Measurements from ENCODE around the gene ARHGAP26. TPM values are rescaled to one million over a fixed set of nuclear protein-coding genes. Genes with fewer than 3 reads are reported as not detected.

Gene ARHGAP26
- polyA plus RNA-seq, 1 donor (not counting 4 experiments of a cell fraction or from before 2014, with no cell fraction given), result 3.9 TPM

DNA sequence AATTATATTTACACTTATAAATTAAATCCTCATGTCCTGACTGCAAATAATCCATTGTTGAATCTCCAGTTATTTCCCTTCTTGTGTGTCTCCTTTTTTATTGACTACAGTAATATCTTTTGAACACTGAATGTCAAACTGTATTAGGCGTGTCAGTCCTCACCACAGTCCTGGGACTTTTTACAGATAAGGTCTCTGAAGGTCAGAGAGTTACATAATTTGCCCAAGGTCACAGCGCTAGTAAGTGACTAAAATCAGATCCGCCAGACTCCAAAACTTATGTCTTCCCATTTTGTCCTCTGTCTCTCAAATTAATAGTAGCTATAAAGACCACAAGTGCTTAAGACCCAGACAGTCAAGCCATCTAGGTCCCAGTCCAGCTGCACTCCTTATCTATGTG, 359.0 kb downstream of the ARHGAP26 start:
- DNase-seq (ENCODE audit: low read depth, low spot score) (no peak), FAIRE-seq (no peak)
- Histone ChIP-seq H3K9me3 (ENCODE audit: control insufficient read depth, low read depth, low read length) (no peaks in the 10 kb centered on the region), H3K27ac (ENCODE audit: control insufficient read depth, insufficient read depth, low read length) (no peak overlapping the region), H4K20me1 (ENCODE audit: control insufficient read depth, extremely low read depth, insufficient read depth, low read length) (no peaks in the 10 kb centered on the region), H3K4me2 (ENCODE audit: control insufficient read depth, extremely low read depth, insufficient read depth, low read depth, low read length) (no peak overlapping the region), H3K79me2 (ENCODE audit: control insufficient read depth, insufficient read depth, low read length) (no peaks in the 10 kb centered on the region), H3K4me1 (ENCODE audit: control insufficient read depth, extremely low read depth, insufficient read depth, low read length) (peaks cover 5% of the 10 kb centered on the region), H3K36me3 (ENCODE audit: control insufficient read depth in 2 of 2, extremely low read depth in 1 of 2, insufficient read depth in 2 of 2, low read length in 2 of 2) (no peaks in the 10 kb centered on the region), H3K27me3 (ENCODE audit: control insufficient read depth, extremely low read depth, insufficient read depth, low read length) (no peaks in the 10 kb centered on the region), H3K9me1 (ENCODE audit: control insufficient read depth, extremely low read depth, insufficient read depth, low read length) (no peaks in the 10 kb centered on the region), H2AFZ (ENCODE audit: control insufficient read depth, low read length) (no peak overlapping the region), H3K4me3 (ENCODE audit: control insufficient read depth in 2 of 3, extremely low read depth in 1 of 3, insufficient read depth in 2 of 3, low read depth in 1 of 3, low read length in 3 of 3) (no peak overlapping the region), H3K9ac (ENCODE audit: control insufficient read depth, extremely low read depth, insufficient read depth, low read length) (no peak overlapping the region)
- TF ChIP-seq, protein P1, sequence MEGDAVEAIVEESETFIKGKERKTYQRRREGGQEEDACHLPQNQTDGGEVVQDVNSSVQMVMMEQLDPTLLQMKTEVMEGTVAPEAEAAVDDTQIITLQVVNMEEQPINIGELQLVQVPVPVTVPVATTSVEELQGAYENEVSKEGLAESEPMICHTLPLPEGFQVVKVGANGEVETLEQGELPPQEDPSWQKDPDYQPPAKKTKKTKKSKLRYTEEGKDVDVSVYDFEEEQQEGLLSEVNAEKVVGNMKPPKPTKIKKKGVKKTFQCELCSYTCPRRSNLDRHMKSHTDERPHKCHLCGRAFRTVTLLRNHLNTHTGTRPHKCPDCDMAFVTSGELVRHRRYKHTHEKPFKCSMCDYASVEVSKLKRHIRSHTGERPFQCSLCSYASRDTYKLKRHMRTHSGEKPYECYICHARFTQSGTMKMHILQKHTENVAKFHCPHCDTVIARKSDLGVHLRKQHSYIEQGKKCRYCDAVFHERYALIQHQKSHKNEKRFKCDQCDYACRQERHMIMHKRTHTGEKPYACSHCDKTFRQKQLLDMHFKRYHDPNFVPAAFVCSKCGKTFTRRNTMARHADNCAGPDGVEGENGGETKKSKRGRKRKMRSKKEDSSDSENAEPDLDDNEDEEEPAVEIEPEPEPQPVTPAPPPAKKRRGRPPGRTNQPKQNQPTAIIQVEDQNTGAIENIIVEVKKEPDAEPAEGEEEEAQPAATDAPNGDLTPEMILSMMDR (optimal IDR thresholded peaks at IDR 0.05 in 1 of 3, IDR thresholded peaks at IDR 0.05 in 1 of 3, conservative IDR thresholded peaks at IDR 0.05 in 1 of 3; ENCODE audit: extremely low read depth in 1 of 3, insufficient read depth in 2 of 3, low read length in 3 of 3), result no peak
- no peak for TF ChIP-seq EZH2 (IDR thresholded peaks at IDR 0.05; ENCODE audit: low read length)
- dilution Hi-C loops (cut with MboI; ENCODE audit: extremely low pct_ligation_motif_present, low sequenced_read_pairs), result no loop called here

DNA sequence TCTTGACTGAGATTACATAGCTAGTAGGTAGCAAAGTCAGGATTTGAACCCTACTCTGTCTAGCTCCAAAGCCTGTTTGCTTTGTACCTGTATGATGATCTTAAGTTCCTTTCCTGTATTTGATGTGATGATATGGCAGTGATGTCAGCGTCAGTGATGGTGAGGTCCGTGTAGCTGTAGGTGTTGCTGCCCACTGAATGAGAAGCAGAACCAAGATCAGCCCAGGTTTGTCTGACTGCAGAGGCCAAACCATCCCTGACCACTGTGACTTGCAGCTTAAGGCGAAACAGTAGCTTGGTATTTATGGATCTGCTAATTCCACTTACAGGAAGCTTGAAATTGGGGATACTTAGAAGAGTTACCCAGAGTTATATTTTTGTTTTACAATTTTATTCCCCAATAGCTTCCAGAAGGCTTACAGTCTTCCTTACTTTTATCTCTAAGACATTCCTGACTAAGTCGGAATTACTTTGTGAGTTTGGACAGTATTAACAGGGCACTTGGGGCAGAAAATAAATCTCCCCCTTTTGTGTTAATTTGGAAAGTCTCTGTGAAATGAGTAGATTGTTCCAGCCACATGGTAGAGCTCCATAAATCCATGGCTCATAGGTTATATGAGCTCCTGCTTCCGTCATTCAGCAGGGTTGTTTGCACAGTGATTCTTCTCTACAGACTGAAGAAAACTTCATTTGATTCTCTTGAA, 359.9 kb downstream of the ARHGAP26 start:
- Histone ChIP-seq H3K9ac (ENCODE audit: control insufficient read depth, extremely low read depth, insufficient read depth, low read length) (no peak overlapping the region), H3K4me1 (ENCODE audit: control insufficient read depth, extremely low read depth, insufficient read depth, low read length) (peaks cover 13% of the 10 kb centered on the region), H3K27ac (ENCODE audit: control insufficient read depth, insufficient read depth, low read length) (no peak overlapping the region), H3K9me1 (ENCODE audit: control insufficient read depth, extremely low read depth, insufficient read depth, low read length) (no peaks in the 10 kb centered on the region), H3K4me2 (ENCODE audit: control insufficient read depth, extremely low read depth, insufficient read depth, low read depth, low read length) (no peak overlapping the region), H3K4me3 (ENCODE audit: control insufficient read depth in 2 of 3, extremely low read depth in 1 of 3, insufficient read depth in 2 of 3, low read depth in 1 of 3, low read length in 3 of 3) (no peak overlapping the region), H3K9me3 (ENCODE audit: control insufficient read depth, low read depth, low read length) (no peaks in the 10 kb centered on the region), H3K36me3 (ENCODE audit: control insufficient read depth in 2 of 2, extremely low read depth in 1 of 2, insufficient read depth in 2 of 2, low read length in 2 of 2) (no peaks in the 10 kb centered on the region), H4K20me1 (ENCODE audit: control insufficient read depth, extremely low read depth, insufficient read depth, low read length) (no peaks in the 10 kb centered on the region), H2AFZ (ENCODE audit: control insufficient read depth, low read length) (no peak overlapping the region), H3K27me3 (ENCODE audit: control insufficient read depth, extremely low read depth, insufficient read depth, low read length) (no peaks in the 10 kb centered on the region), H3K79me2 (ENCODE audit: control insufficient read depth, insufficient read depth, low read length) (no peaks in the 10 kb centered on the region)
- DNase-seq (ENCODE audit: low read depth, low spot score) (no peak), FAIRE-seq (no peak)
- TF ChIP-seq EZH2 (IDR thresholded peaks at IDR 0.05; ENCODE audit: low read length), result no peak
- TF ChIP-seq, protein P1 (optimal IDR thresholded peaks at IDR 0.05 in 1 of 3, IDR thresholded peaks at IDR 0.05 in 1 of 3, conservative IDR thresholded peaks at IDR 0.05 in 1 of 3; ENCODE audit: extremely low read depth in 1 of 3, insufficient read depth in 2 of 3, low read length in 3 of 3), result no peak
- dilution Hi-C loops (cut with MboI; ENCODE audit: extremely low pct_ligation_motif_present, low sequenced_read_pairs), result no loop called here

Measured in keratinocyte (primary cell).